ENCODE results near the gene ZNF565. TPM values are rescaled to one million over a fixed set of nuclear protein-coding genes. Genes with fewer than 3 reads are reported as not detected.
A peak's percentile ranks its signal among the peaks of the same experiment; 100 is the strongest.

Gene ZNF565
- total RNA-seq, 1 experiment from 2014 or later, result 3.2 TPM

GRCh38 chr19:36142046-36142445 is 72.4 kb downstream of the ZNF565 start:
- TF ChIP-seq ATF3 (IDR thresholded peaks at IDR 0.05), result no peak
- TF ChIP-seq POLR2A (IDR thresholded peaks at IDR 0.05; ENCODE audit: borderline replicate concordance, extremely low read depth, insufficient read depth, insufficient read length), result no peak
- no peak for TF ChIP-seq CEBPB (IDR thresholded peaks at IDR 0.05; ENCODE audit: low read depth)
- H3K4me2 ChIP-seq (ENCODE audit: low read length), result peak overlapping the region; percentile 96
- H3K36me3 ChIP-seq (ENCODE audit: control insufficient read depth in 1 of 2, insufficient read depth in 2 of 2, low read length in 2 of 2), result peaks cover 36 to 38% of the 10 kb centered on the region in 2 experiments
- H2AFZ ChIP-seq (ENCODE audit: low read depth, low read length, poor library complexity, severe bottlenecking), result no peak overlapping the region
- H3K9ac ChIP-seq (ENCODE audit: low read length), result peak overlapping the region; percentile 99
- H3K9me3 ChIP-seq (ENCODE audit: control insufficient read depth in 1 of 2, insufficient read depth in 1 of 2, low read depth in 1 of 2, low read length in 2 of 2), result no peaks in the 10 kb centered on the region
- ChIA-PET POLR2A (no interaction called here), CTCF (no interaction called here), RAD21 (ENCODE audit: low non-redundant PET in 1 of 2, low total read pairs in 2 of 2, uncharacterized antibody in 2 of 2, unreplicated experiment in 2 of 2) (no interaction called here)
- peaks cover 6% of the 10 kb centered on the region; the same call in 1 of the 2 replicates for H4K20me1 ChIP-seq (ENCODE audit: insufficient read depth)
- peaks cover 47% of the 10 kb centered on the region for H3K79me2 ChIP-seq (ENCODE audit: insufficient read depth, low read length)
- peak overlapping the region; percentile 71 to 94; a peak in 3 of 4 replicates for H3K4me3 ChIP-seq (replicated peaks in 1 of 2; ENCODE audit: low read depth in 1 of 2, low read length in 2 of 2)
- peak overlapping the region; percentile 66; the same call in 1 of the 2 replicates for H3K27ac ChIP-seq (ENCODE audit: low read depth, low read length)
- H3K9me2 ChIP-seq (ENCODE audit: insufficient read depth), result no peaks in the 10 kb centered on the region
- DNase-seq (ENCODE audit: low read depth, low spot score), result no peak
- intact Hi-C loops (cut with micrococcal nuclease), result no loop called here
- peaks cover 30 to 37% of the 10 kb centered on the region in 2 experiments for H3K4me1 ChIP-seq (ENCODE audit: control insufficient read depth in 1 of 2, insufficient read depth in 2 of 2, low read length in 2 of 2)
- BruUV-seq (replicated peaks), result no TSS peak
- H3K27me3 ChIP-seq (ENCODE audit: insufficient read depth, low read length), result no peaks in the 10 kb centered on the region
- ATAC-seq, result no peak

- H4K20me1 ChIP-seq (ENCODE audit: insufficient read depth), result peaks cover 6% of the 10 kb centered on the region; the same call in 1 of the 2 replicates
- H3K9me2 ChIP-seq (ENCODE audit: insufficient read depth), result no peaks in the 10 kb centered on the region
- peak overlapping the region; percentile 96 for H3K4me2 ChIP-seq (ENCODE audit: low read length)
- H3K4me1 ChIP-seq (ENCODE audit: control insufficient read depth in 1 of 2, insufficient read depth in 2 of 2, low read length in 2 of 2), result peaks cover 33 to 45% of the 10 kb centered on the region in 2 experiments
- peak overlapping the region; percentile 99 for H3K9ac ChIP-seq (ENCODE audit: low read length)
- BruUV-seq (replicated peaks), result no TSS peak
- no peaks in the 10 kb centered on the region for H3K9me3 ChIP-seq (ENCODE audit: control insufficient read depth in 1 of 2, insufficient read depth in 1 of 2, low read depth in 1 of 2, low read length in 2 of 2)
- H3K27me3 ChIP-seq (ENCODE audit: insufficient read depth, low read length), result no peaks in the 10 kb centered on the region
- peak overlapping the region; percentile 98 for H3K27ac ChIP-seq (ENCODE audit: low read depth, low read length)
- peak; percentile 83 for DNase-seq (ENCODE audit: low read depth, low spot score)
- peaks cover 30 to 32% of the 10 kb centered on the region in 2 experiments for H3K36me3 ChIP-seq (ENCODE audit: control insufficient read depth in 1 of 2, insufficient read depth in 2 of 2, low read length in 2 of 2)
- RAD21 ChIA-PET (ENCODE audit: low non-redundant PET in 1 of 2, low total read pairs in 2 of 2, uncharacterized antibody in 2 of 2, unreplicated experiment in 2 of 2), result no interaction called here
- H3K4me3 ChIP-seq (replicated peaks in 1 of 2; ENCODE audit: low read depth in 1 of 2, low read length in 2 of 2), result peak overlapping the region; percentile 87 to 94
- intact Hi-C loops (cut with micrococcal nuclease), result no loop called here
- POLR2A ChIA-PET, result no interaction called here
- peaks cover 41% of the 10 kb centered on the region for H3K79me2 ChIP-seq (ENCODE audit: insufficient read depth, low read length)
- no peak overlapping the region for H2AFZ ChIP-seq (ENCODE audit: low read depth, low read length, poor library complexity, severe bottlenecking)
- CTCF ChIA-PET, result no interaction called here
- TF ChIP-seq MAX (IDR thresholded peaks at IDR 0.05) (peak; percentile 46; the same call in 1 of the 2 replicates), EGR1 (IDR thresholded peaks at IDR 0.05; ENCODE audit: low read depth) (no peak; the same call in 1 of the 2 replicates), POLR2AphosphoS5 (IDR thresholded peaks at IDR 0.05; ENCODE audit: low read depth, low read length) (peak; percentile 29; the same call in 1 of the 2 replicates), SIN3A (IDR thresholded peaks at IDR 0.05; ENCODE audit: low read depth) (peak; percentile 33; the same call in 1 of the 2 replicates), CTCF (IDR thresholded peaks at IDR 0.05 in 2 of 3, conservative IDR thresholded peaks at IDR 0.05 in 1 of 3; ENCODE audit: borderline replicate concordance in 1 of 3, insufficient read depth in 1 of 3, low read depth in 2 of 3, low read length in 2 of 3) (no peak), EZH2 (IDR thresholded peaks at IDR 0.05) (no peak), ELF1 (IDR thresholded peaks at IDR 0.05; ENCODE audit: borderline replicate concordance, low read depth) (no peak), YY1 (IDR thresholded peaks at IDR 0.05; ENCODE audit: extremely low read depth, insufficient replicate concordance, low read depth, low read length) (peak; percentile 36), ATF3 (IDR thresholded peaks at IDR 0.05) (no peak), SP1 (IDR thresholded peaks at IDR 0.05; ENCODE audit: low read depth) (peak; percentile 36; the same call in 1 of the 2 replicates)
- peak; percentile 70 for ATAC-seq
Observed at GRCh38 chr19:36141039-36141927, 73.2 kb downstream of the ZNF565 start.
